Vagina (tissue), 2 donors: ENCODE measurements around the gene PRKCE.

Experiments used
- CTCF ChIP-seq, 3 experiments: fragments of 450-650 bp in 2 of 3; fragments of 200-600 bp in 1 of 3; sonication (generic) in 1 of 3; IDR thresholded peaks; one replicate each; pipeline ENCODE4 v1.5.1; 2017 to 2019; ENCODE audit warnings: antibody characterized with exemption in 3 of 3, mild to moderate bottlenecking in 2 of 3, moderate library complexity in 2 of 3
- POLR2A ChIP-seq, 2 donors: fragments of 450-650 bp; IDR thresholded peaks; one replicate each; pipeline ENCODE4 v1.6.1; 2017; ENCODE audit warnings: antibody characterized with exemption in 2 of 2, mild to moderate bottlenecking in 2 of 2, moderate library complexity in 2 of 2
- POLR2AphosphoS5 ChIP-seq, 2 donors: sonication (generic); formaldehyde crosslinking; IDR thresholded peaks; one replicate each; pipeline ENCODE4 v1.9.0; 2017; ENCODE audit warnings: antibody characterized with exemption in 2 of 2, mild to moderate bottlenecking in 2 of 2, low read depth in 1 of 2; ENCODE audit not compliant: insufficient read depth in 1 of 2

GRCh38 chr2:45983213-45983612 lies 331.7 kb downstream of the PRKCE start:
- TF ChIP-seq CTCF (IDR thresholded peaks at IDR 0.05): no peak
- no peak for TF ChIP-seq POLR2A (IDR thresholded peaks at IDR 0.05)
- TF ChIP-seq POLR2AphosphoS5 (IDR thresholded peaks at IDR 0.05; ENCODE audit: insufficient read depth in 1 of 2, low read depth in 1 of 2): no peak
